Measurements from ENCODE around the gene ZBTB49. TPM values are rescaled to one million over a fixed set of nuclear protein-coding genes. Genes with fewer than 3 reads are reported as not detected.

ZBTB49 gene
- total RNA-seq, 1 donor from 2014 or later, result 9.7 TPM

GRCh38 chr4:4350909-4351308 lies 60.9 kb downstream of the ZBTB49 start:
- DNase-seq (ENCODE audit: extremely low spot score, unreplicated experiment), result no peak
- Mint-ChIP-seq H3K4me3 (no peak overlapping the region), H3K27ac (no peak overlapping the region), H3K27me3 (peaks cover 12% of the 10 kb centered on the region), H3K4me1 (ENCODE audit: unreplicated experiment) (no peaks in the 10 kb centered on the region), H3K9me3 (no peaks in the 10 kb centered on the region), H3K36me3 (no peaks in the 10 kb centered on the region)
- TF ChIP-seq CTCF (conservative IDR thresholded peaks at IDR 0.05), result no peak

GRCh38 chr4:4355302-4355701 lies 65.3 kb downstream of the ZBTB49 start:
- TF ChIP-seq CTCF (conservative IDR thresholded peaks at IDR 0.05), result no peak
- H3K4me1 Mint-ChIP-seq (ENCODE audit: unreplicated experiment), result no peaks in the 10 kb centered on the region
- H3K27me3 Mint-ChIP-seq, result peaks cover 19% of the 10 kb centered on the region
- H3K9me3 Mint-ChIP-seq, result no peaks in the 10 kb centered on the region
- no peak overlapping the region for H3K27ac Mint-ChIP-seq
- H3K36me3 Mint-ChIP-seq, result no peaks in the 10 kb centered on the region
- H3K4me3 Mint-ChIP-seq, result no peak overlapping the region
- no peak for DNase-seq (ENCODE audit: extremely low spot score, unreplicated experiment)

GRCh38 chr4:4356106-4357041 lies 66.3 kb downstream of the ZBTB49 start:
- Mint-ChIP-seq H3K9me3 (no peaks in the 10 kb centered on the region), H3K27me3 (peaks cover 25% of the 10 kb centered on the region), H3K27ac (no peak overlapping the region), H3K4me1 (ENCODE audit: unreplicated experiment) (no peaks in the 10 kb centered on the region), H3K4me3 (no peak overlapping the region), H3K36me3 (no peaks in the 10 kb centered on the region)
- TF ChIP-seq CTCF (conservative IDR thresholded peaks at IDR 0.05), result no peak
- DNase-seq (ENCODE audit: extremely low spot score, unreplicated experiment), result no peak

GRCh38 chr4:4358093-4358854 lies 68.2 kb downstream of the ZBTB49 start:
- Mint-ChIP-seq H3K4me1 (ENCODE audit: unreplicated experiment) (no peaks in the 10 kb centered on the region), H3K4me3 (no peak overlapping the region), H3K27me3 (peaks cover 31% of the 10 kb centered on the region), H3K27ac (no peak overlapping the region), H3K36me3 (no peaks in the 10 kb centered on the region), H3K9me3 (no peaks in the 10 kb centered on the region)
- no peak for TF ChIP-seq CTCF (conservative IDR thresholded peaks at IDR 0.05)
- DNase-seq (ENCODE audit: extremely low spot score, unreplicated experiment), result no peak

GRCh38 chr4:4361883-4362282 lies 71.8 kb downstream of the ZBTB49 start:
- Mint-ChIP-seq H3K27ac (no peak overlapping the region), H3K27me3 (peaks cover 22% of the 10 kb centered on the region), H3K36me3 (no peaks in the 10 kb centered on the region), H3K4me3 (no peak overlapping the region), H3K4me1 (ENCODE audit: unreplicated experiment) (no peaks in the 10 kb centered on the region), H3K9me3 (peaks cover 10% of the 10 kb centered on the region)
- no peak for TF ChIP-seq CTCF (conservative IDR thresholded peaks at IDR 0.05)
- no peak for DNase-seq (ENCODE audit: extremely low spot score, unreplicated experiment)

Data from type B pancreatic cell (in vitro differentiated cells).